Measurements from ENCODE around the gene CPLX3. TPM values are rescaled to one million over a fixed set of nuclear protein-coding genes. Genes with fewer than 3 reads are reported as not detected.

The CPLX3 gene
- total and polyA plus RNA-seq, 10 of the 15 experiments (the other 5 are each of a cell fraction or from before 2014, with no cell fraction given) = 0.02 to 0.04 TPM; not detected in 8

- TF ChIP-seq MYC (IDR thresholded peaks at IDR 0.05; ENCODE audit: insufficient read depth, insufficient read length, insufficient replicate concordance, low read length, severe bottlenecking) (no peak), TARDBP (IDR thresholded peaks at IDR 0.05; ENCODE audit: borderline replicate concordance) (no peak), MXI1 (IDR thresholded peaks at IDR 0.05; ENCODE audit: low read depth, low read length) (no peak), SKIL (IDR thresholded peaks at IDR 0.05; ENCODE audit: low read depth, poor library complexity, severe bottlenecking) (no peak), CHD2 (IDR thresholded peaks at IDR 0.05; ENCODE audit: borderline replicate concordance, low read depth, low read length) (no peak), RBBP5 (conservative IDR thresholded peaks at IDR 0.05) (no peak), GATAD2B (conservative IDR thresholded peaks at IDR 0.05; ENCODE audit: low read depth) (no peak), BCLAF1 (IDR thresholded peaks at IDR 0.05) (no peak), HDAC2 (IDR thresholded peaks at IDR 0.05) (no peak), EZH2 (IDR thresholded peaks at IDR 0.05; ENCODE audit: borderline replicate concordance, control insufficient read depth, low read depth, low read length) (no peak)
Measured at GRCh38 chr15:74791007-74791406, 35.4 kb upstream of the CPLX3 start (continued).

Data from GM12878 (cell line).